Gastroesophageal sphincter (tissue), 3 donors: ENCODE data around the gene IRX1.

Experiments used
- CTCF ChIP-seq, 4 experiments: fragments of 200-600 bp in 2 of 4; fragments of 450-650 bp in 2 of 4; sonication (generic) in 1 of 4; IDR thresholded peaks; one replicate each; pipeline ENCODE4 v1.5.1; 2017 to 2019; ENCODE audit warnings: antibody characterized with exemption in 4 of 4, mild to moderate bottlenecking in 2 of 4, moderate library complexity in 2 of 4
- EP300 ChIP-seq: sonication (generic); formaldehyde crosslinking; IDR thresholded peaks from one replicate; pipeline ENCODE4 v1.6.1; 2017; ENCODE audit warnings: antibody characterized with exemption, mild to moderate bottlenecking
- POLR2A ChIP-seq, 2 donors: fragments of 450-650 bp; IDR thresholded peaks; one replicate each; pipeline ENCODE4 v1.6.1; 2017; ENCODE audit warnings: antibody characterized with exemption in 2 of 2, mild to moderate bottlenecking in 2 of 2, moderate library complexity in 1 of 2
- POLR2AphosphoS5 ChIP-seq: sonication (generic); formaldehyde crosslinking; IDR thresholded peaks from one replicate; pipeline ENCODE4 v1.6.1; 2017; ENCODE audit warnings: antibody characterized with exemption

- no peak for TF ChIP-seq CTCF (IDR thresholded peaks at IDR 0.05)
- TF ChIP-seq EP300, result no peak
- TF ChIP-seq POLR2A (IDR thresholded peaks at IDR 0.05), result no peak
- TF ChIP-seq POLR2AphosphoS5, result no peak
Observed at GRCh38 chr5:3596261-3596825, 711 bp downstream of the IRX1 start.
